Adipocyte (in vitro differentiated cells): Measurements from ENCODE around the gene UMODL1.
A peak's percentile ranks its signal among the peaks of the same experiment; 100 is the strongest.
"Not testable (repeated sequence)": the region's sequence is repeated elsewhere in the genome, so short reads cannot be mapped to it uniquely, and the experiment has no call there.

Source experiments
- DNase-seq: peaks from one replicate; pipeline ENCODE4 v3.0.0-alpha.2; 2015; ENCODE audit warnings: low read depth
- H3K27me3 ChIP-seq: replicated peaks from 2 replicates; pipeline ENCODE4 v1.7.0; 2013; ENCODE audit warnings: mild to moderate bottlenecking, low read length, moderate library complexity; ENCODE audit not compliant: control insufficient read depth, insufficient read depth
- H3K36me3 ChIP-seq: 2 replicates; pipeline ENCODE4 v1.7.0; 2013; ENCODE audit warnings: low read length, mild to moderate bottlenecking, moderate library complexity; ENCODE audit not compliant: control insufficient read depth, insufficient read depth, severe bottlenecking
- H3K4me1 ChIP-seq: 2 replicates; pipeline ENCODE4 v1.7.0; 2013; ENCODE audit warnings: mild to moderate bottlenecking, low read length, moderate library complexity; ENCODE audit not compliant: control insufficient read depth, insufficient read depth
- H3K4me3 ChIP-seq: 2 replicates; pipeline ENCODE4 v1.7.0; 2013; ENCODE audit warnings: mild to moderate bottlenecking, low read length, moderate library complexity
- H3K9ac ChIP-seq: 2 replicates; pipeline ENCODE4 v1.7.0; 2013; ENCODE audit warnings: mild to moderate bottlenecking, low read length, moderate library complexity
- H3K9me3 ChIP-seq: 2 replicates; pipeline ENCODE4 v1.7.0; 2013; ENCODE audit warnings: mild to moderate bottlenecking, low read length, moderate library complexity; ENCODE audit not compliant: control insufficient read depth

UMODL1 gene

GRCh38 chr21:42075686-42076471, 4.8 kb downstream of the UMODL1 start:
- H3K27me3 ChIP-seq = peaks cover 29% of the 10 kb centered on the region
- peaks cover 13% of the 10 kb centered on the region for H3K4me1 ChIP-seq
- H3K4me3 ChIP-seq = no peak overlapping the region
- H3K9ac ChIP-seq = no peak overlapping the region
- no peaks in the 10 kb centered on the region for H3K36me3 ChIP-seq
- DNase-seq = no peak
- no peaks in the 10 kb centered on the region for H3K9me3 ChIP-seq

- peaks cover 32% of the 10 kb centered on the region for H3K4me1 ChIP-seq
- not testable (repeated sequence) for H3K4me3 ChIP-seq, H3K9me3 ChIP-seq, DNase-seq, H3K9ac ChIP-seq, H3K36me3 ChIP-seq
- peaks cover 13% of the 10 kb centered on the region for H3K27me3 ChIP-seq
Measured at GRCh38 chr21:42077685-42078238, 6.6 kb downstream of the UMODL1 start.

GRCh38 chr21:42078247-42079007, 7.3 kb downstream of the UMODL1 start:
- H3K36me3 ChIP-seq, H3K27me3 ChIP-seq, H3K9me3 ChIP-seq, H3K9ac ChIP-seq, DNase-seq, H3K4me3 ChIP-seq: not testable (repeated sequence)
- peaks cover 32% of the 10 kb centered on the region for H3K4me1 ChIP-seq

GRCh38 chr21:42079008-42079938, 8.2 kb downstream of the UMODL1 start:
- no peak for DNase-seq
- Histone ChIP-seq H3K4me3 (no peak overlapping the region), H3K4me1 (peaks cover 32% of the 10 kb centered on the region), H3K9me3 (no peaks in the 10 kb centered on the region), H3K9ac (peak overlapping the region; percentile 17), H3K36me3 (no peaks in the 10 kb centered on the region), H3K27me3 (no peaks in the 10 kb centered on the region)

- DNase-seq = no peak
- Histone ChIP-seq H3K4me1 (peaks cover 32% of the 10 kb centered on the region), H3K4me3 (peak overlapping the region; percentile 13), H3K36me3 (no peaks in the 10 kb centered on the region), H3K9me3 (no peaks in the 10 kb centered on the region), H3K27me3 (no peaks in the 10 kb centered on the region), H3K9ac (peak overlapping the region; percentile 32)
Measured at GRCh38 chr21:42079939-42080787, 9.0 kb downstream of the UMODL1 start.

GRCh38 chr21:42080788-42081083, 9.6 kb downstream of the UMODL1 start:
- H3K36me3 ChIP-seq = no peaks in the 10 kb centered on the region
- peak; percentile 85 for DNase-seq
- H3K9ac ChIP-seq = peak overlapping the region; percentile 63
- no peaks in the 10 kb centered on the region for H3K27me3 ChIP-seq
- peaks cover 32% of the 10 kb centered on the region for H3K4me1 ChIP-seq
- H3K4me3 ChIP-seq = peak overlapping the region; percentile 13
- H3K9me3 ChIP-seq = no peaks in the 10 kb centered on the region

GRCh38 chr21:42081138-42081537, 10.0 kb downstream of the UMODL1 start:
- no peak for DNase-seq
- H3K4me3 ChIP-seq = peak overlapping the region; percentile 13
- H3K27me3 ChIP-seq = no peaks in the 10 kb centered on the region
- no peaks in the 10 kb centered on the region for H3K9me3 ChIP-seq
- H3K36me3 ChIP-seq = no peaks in the 10 kb centered on the region
- H3K4me1 ChIP-seq = peaks cover 32% of the 10 kb centered on the region
- H3K9ac ChIP-seq = peak overlapping the region; percentile 63

- H3K27me3 ChIP-seq = no peaks in the 10 kb centered on the region
- H3K9me3 ChIP-seq = no peaks in the 10 kb centered on the region
- H3K36me3 ChIP-seq = no peaks in the 10 kb centered on the region
- DNase-seq = no peak
- H3K9ac ChIP-seq = peak overlapping the region; percentile 66
- peaks cover 32% of the 10 kb centered on the region for H3K4me1 ChIP-seq
- H3K4me3 ChIP-seq = no peak overlapping the region
Measured at GRCh38 chr21:42081931-42082381, 10.8 kb downstream of the UMODL1 start.

- Histone ChIP-seq H3K4me1 (peaks cover 32% of the 10 kb centered on the region), H3K27me3 (no peaks in the 10 kb centered on the region), H3K9ac (no peak overlapping the region), H3K9me3 (no peaks in the 10 kb centered on the region), H3K4me3 (no peak overlapping the region), H3K36me3 (no peaks in the 10 kb centered on the region)
- DNase-seq = no peak
Measured at GRCh38 chr21:42082501-42083360, 11.6 kb downstream of the UMODL1 start.

- no peak for DNase-seq
- Histone ChIP-seq H3K9me3 (no peaks in the 10 kb centered on the region), H3K4me3 (no peak overlapping the region), H3K9ac (no peak overlapping the region), H3K4me1 (peaks cover 33% of the 10 kb centered on the region), H3K36me3 (no peaks in the 10 kb centered on the region), H3K27me3 (no peaks in the 10 kb centered on the region)
Measured at GRCh38 chr21:42083361-42083690, 12.2 kb downstream of the UMODL1 start.
